BE2C (cell line): ENCODE measurements around the gene NPPA.

Experiments used
- DNase-seq: peaks from one replicate; pipeline ENCODE4 v3.0.0-alpha.2; 2020
- H3K27me3 ChIP-seq: fragments of 250-450 bp; sonication (Bioruptor Pico); 2 replicates; pipeline ENCODE4 v1.5.1; 2020; ENCODE audit warnings: mild to moderate bottlenecking
- H3K36me3 ChIP-seq: fragments of 250-450 bp; sonication (Bioruptor Pico); 2 replicates; pipeline ENCODE4 v1.5.1; 2020; ENCODE audit warnings: mild to moderate bottlenecking
- H3K4me1 ChIP-seq: fragments of 250-450 bp; sonication (Bioruptor Pico); 2 replicates; pipeline ENCODE4 v1.5.1; 2020
- H3K4me3 ChIP-seq: 2 replicates; pipeline ENCODE4 v1.5.1; 2011; ENCODE audit warnings: low read depth, low read length
- H3K9me3 ChIP-seq: fragments of 250-450 bp; sonication (Bioruptor Pico); 2 replicates; pipeline ENCODE4 v1.5.1; 2020
- TF ChIP-seq, protein P1 (sequence below): IDR thresholded peaks from 2 replicates; pipeline ENCODE4 v1.5.1; 2012; ENCODE audit warnings: mild to moderate bottlenecking, low read depth, low read length

Gene NPPA

DNA sequence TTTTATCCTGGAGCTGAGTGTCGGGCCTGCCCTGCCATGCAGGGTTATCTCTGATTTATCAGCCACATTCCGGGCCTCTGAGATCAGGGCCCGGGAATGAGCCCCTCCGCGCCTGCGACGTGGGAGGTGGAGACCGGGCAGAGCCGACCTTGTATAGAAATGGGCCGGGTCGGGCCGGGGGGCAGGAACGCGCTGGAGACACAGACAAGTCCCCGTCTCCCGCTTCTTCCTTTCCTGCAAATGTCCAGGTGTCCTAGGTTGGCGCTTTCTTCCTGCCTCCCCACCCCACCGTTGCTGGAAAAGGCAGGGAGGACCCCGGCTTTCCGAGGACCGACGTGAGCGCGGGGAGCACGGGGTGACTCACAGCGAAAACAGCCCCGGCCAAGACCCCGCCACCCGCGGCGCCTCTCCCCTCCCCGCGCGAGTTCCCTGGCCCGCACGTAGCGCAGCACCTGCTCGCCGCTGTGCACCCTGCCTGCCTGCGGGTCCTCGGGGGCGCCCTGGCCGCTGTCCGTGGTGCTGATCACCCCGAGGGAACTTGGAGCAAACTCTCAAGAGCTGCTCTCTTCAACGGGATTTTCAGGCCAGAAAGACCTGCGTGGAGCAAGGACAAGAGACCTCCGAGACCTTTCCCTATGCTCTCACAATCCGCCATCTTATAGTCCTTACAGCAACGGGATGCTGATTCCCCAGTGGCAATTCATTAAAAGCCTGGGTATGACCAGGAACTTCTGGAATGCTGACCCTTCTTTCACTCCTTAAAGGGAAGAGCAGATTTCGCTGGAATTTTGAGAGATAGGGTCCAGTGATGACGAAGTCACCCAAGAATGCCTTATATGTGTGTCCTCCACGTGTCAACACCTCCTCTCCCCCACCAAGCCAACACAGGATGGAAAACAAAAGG lies 11.6 kb upstream of the NPPA start:
- H3K36me3 ChIP-seq, result no peaks in the 10 kb centered on the region
- TF ChIP-seq, protein P1, sequence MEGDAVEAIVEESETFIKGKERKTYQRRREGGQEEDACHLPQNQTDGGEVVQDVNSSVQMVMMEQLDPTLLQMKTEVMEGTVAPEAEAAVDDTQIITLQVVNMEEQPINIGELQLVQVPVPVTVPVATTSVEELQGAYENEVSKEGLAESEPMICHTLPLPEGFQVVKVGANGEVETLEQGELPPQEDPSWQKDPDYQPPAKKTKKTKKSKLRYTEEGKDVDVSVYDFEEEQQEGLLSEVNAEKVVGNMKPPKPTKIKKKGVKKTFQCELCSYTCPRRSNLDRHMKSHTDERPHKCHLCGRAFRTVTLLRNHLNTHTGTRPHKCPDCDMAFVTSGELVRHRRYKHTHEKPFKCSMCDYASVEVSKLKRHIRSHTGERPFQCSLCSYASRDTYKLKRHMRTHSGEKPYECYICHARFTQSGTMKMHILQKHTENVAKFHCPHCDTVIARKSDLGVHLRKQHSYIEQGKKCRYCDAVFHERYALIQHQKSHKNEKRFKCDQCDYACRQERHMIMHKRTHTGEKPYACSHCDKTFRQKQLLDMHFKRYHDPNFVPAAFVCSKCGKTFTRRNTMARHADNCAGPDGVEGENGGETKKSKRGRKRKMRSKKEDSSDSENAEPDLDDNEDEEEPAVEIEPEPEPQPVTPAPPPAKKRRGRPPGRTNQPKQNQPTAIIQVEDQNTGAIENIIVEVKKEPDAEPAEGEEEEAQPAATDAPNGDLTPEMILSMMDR, result no peak
- no peaks in the 10 kb centered on the region for H3K4me1 ChIP-seq
- no peaks in the 10 kb centered on the region for H3K9me3 ChIP-seq
- H3K4me3 ChIP-seq, result peak overlapping the region; percentile 38
- H3K27me3 ChIP-seq, result peaks cover 11% of the 10 kb centered on the region
- DNase-seq, result peak; percentile 28

DNA sequence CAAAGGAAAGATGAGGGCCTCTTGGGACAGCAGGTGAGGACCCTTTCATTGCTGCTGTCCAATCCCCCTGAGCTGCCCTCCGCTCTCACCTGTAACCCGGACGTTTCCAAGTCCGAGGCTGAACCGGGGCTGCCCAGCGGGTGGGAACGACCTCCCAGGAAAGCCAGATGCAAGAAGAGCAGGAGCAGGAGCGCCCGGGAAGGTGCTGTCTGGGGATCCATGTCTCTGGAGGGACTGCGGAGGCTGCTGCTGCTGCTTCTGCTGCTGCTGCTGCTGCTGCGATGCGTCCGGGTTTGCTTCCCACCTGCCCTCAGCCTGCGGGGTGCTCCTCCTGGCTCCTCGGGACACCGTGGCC lies 11.0 kb upstream of the NPPA start, which contains the start of gene NPPB:
Gene NPPB, minus strand, starts transcription at position 333 of the 355 bp plus-strand sequence. Its CDS starts 112 bp downstream, at position 221.
- no peaks in the 10 kb centered on the region for H3K36me3 ChIP-seq
- H3K9me3 ChIP-seq, result no peaks in the 10 kb centered on the region
- peaks cover 11% of the 10 kb centered on the region for H3K27me3 ChIP-seq
- TF ChIP-seq, protein P1, result no peak
- H3K4me1 ChIP-seq, result no peaks in the 10 kb centered on the region
- H3K4me3 ChIP-seq, result peak within 1 kb of the TSS; percentile 38
- DNase-seq, result no peak

DNA sequence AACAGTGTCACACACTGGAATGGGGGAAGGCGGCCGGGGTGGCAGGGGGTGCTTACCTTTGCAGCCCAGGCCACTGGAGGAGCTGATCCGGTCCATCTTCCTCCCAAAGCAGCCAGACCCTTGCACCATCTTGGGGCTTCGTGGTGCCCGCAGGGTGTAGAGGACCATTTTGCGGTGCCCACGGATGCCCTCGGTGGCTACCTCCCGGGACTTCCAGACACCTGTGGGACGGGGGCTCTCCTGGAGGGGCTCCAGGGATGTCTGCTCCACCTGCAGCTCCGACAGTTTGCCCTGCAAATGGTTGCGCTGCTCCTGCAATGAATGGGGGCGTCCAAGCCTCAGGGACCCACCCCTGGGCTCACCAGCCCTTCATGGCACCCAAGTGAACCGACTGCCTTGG lies 10.6 kb upstream of the NPPA start:
- H3K4me3 ChIP-seq, result no peak overlapping the region
- TF ChIP-seq, protein P1, result no peak
- no peak for DNase-seq
- H3K36me3 ChIP-seq, result no peaks in the 10 kb centered on the region
- no peaks in the 10 kb centered on the region for H3K4me1 ChIP-seq
- H3K9me3 ChIP-seq, result no peaks in the 10 kb centered on the region
- peaks cover 11% of the 10 kb centered on the region for H3K27me3 ChIP-seq

DNA sequence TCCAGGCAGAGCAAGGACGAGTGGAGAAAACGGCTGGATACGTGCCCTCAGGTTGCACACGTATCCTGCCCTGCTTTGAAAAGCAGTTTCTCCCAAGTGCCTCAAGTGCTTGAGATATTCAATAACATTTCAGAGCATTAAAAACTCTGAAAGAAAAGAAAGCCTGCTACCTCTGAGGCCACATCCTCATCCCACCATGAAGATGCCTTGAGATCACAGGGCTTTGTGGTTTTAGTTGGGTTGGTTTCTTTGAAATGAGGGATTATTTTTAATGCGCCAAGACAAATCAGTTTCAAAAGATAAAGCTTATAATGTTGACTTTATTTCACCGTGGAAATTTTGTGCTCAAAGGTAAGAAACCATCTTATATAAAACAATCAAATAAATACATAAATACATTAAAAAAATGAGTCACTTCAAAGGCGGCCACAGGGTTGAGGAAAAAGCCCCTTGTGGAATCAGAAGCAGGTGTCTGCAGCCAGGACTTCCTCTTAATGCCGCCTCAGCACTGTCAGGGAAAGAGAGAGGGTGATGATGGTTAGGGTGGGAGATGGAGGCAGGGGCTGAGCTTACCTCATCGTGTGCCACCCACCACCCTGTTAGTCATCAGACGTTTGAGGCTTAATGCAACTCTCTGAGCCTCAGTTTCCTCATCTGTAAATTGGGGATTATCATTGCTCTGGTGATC lies 9.7 kb upstream of the NPPA start:
- no peak for DNase-seq

DNA sequence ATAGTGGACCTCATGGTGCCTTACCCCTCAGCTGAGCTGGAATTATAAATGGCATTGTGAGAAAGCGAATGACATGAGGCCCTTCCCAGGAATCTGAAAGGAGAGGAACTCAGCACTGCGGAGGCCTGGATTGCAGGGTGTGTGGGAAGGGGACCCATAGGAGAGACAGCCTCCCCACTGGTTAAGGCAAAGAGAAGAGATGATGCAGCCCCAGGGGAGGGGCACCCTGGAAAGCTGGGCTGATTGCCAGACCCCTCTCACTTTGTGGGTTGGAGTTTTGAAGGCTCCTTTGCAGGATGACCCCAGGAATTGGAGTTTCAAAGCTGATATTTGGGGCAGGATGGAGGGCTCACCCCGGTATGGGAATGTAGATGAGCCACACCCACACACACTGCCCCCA lies 9.1 kb upstream of the NPPA start:
- TF ChIP-seq, protein P1, result no peak

More for the DNA sequence above, 9.7 kb upstream of the NPPA start:
- H3K27me3 ChIP-seq, result peaks cover 11% of the 10 kb centered on the region
- no peaks in the 10 kb centered on the region for H3K9me3 ChIP-seq
- H3K4me3 ChIP-seq, result no peak overlapping the region
- TF ChIP-seq, protein P1, result no peak
- H3K4me1 ChIP-seq, result no peaks in the 10 kb centered on the region
- no peaks in the 10 kb centered on the region for H3K36me3 ChIP-seq

More for the DNA sequence above, 9.1 kb upstream of the NPPA start:
- no peaks in the 10 kb centered on the region for H3K4me1 ChIP-seq
- H3K36me3 ChIP-seq, result no peaks in the 10 kb centered on the region
- H3K27me3 ChIP-seq, result peaks cover 11% of the 10 kb centered on the region
- H3K4me3 ChIP-seq, result no peak overlapping the region
- DNase-seq, result no peak
- no peaks in the 10 kb centered on the region for H3K9me3 ChIP-seq
